CD4-positive, CD25-positive, alpha-beta regulatory T cell (primary cell): ENCODE results near the gene RHOU. TPM values are rescaled to one million over a fixed set of nuclear protein-coding genes. Genes with fewer than 3 reads are reported as not detected.
A peak's percentile ranks its signal among the peaks of the same experiment; 100 is the strongest.

Experiments used
- ATAC-seq, 2 donors: fragments of 150-1000 bp; cut with Tn5 transposase; one replicate each; pipeline ENCODE4 v1.10.0; 2021; ENCODE audit warnings: low read depth in 2 of 2, moderate number of reproducible peaks in 2 of 2, moderate library complexity in 1 of 2
- DNase-seq, 3 donors: peaks; one replicate each; pipeline versions ENCODE4 v3.0.0 to v3.0.0-alpha.2; 2012 to 2022; ENCODE audit warnings: mixed read lengths in 1 of 3
- H3K27ac ChIP-seq: one replicate; pipeline ENCODE4 v1.7.0; 2013; ENCODE audit warnings: mild to moderate bottlenecking, low read length; ENCODE audit not compliant: insufficient read depth, poor library complexity, severe bottlenecking
- H3K27me3 ChIP-seq: one replicate; pipeline ENCODE4 v1.7.0; 2013; ENCODE audit warnings: low read length; ENCODE audit not compliant: control insufficient read depth, insufficient read depth
- H3K36me3 ChIP-seq: one replicate; pipeline ENCODE4 v1.7.0; 2013; ENCODE audit warnings: mild to moderate bottlenecking, low read length, moderate library complexity; ENCODE audit not compliant: control insufficient read depth, insufficient read depth
- H3K4me1 ChIP-seq: 2 replicates; pipeline ENCODE4 v1.7.0; 2013; ENCODE audit warnings: mild to moderate bottlenecking, low read length; ENCODE audit not compliant: insufficient read depth, control insufficient read depth, poor library complexity, severe bottlenecking
- H3K4me3 ChIP-seq: one replicate; pipeline ENCODE4 v1.7.0; 2013; ENCODE audit warnings: low read depth, mild to moderate bottlenecking, low read length, moderate library complexity
- H3K9me3 ChIP-seq, 2 experiments: 1 replicate in 1 of 2; 2 replicates in 1 of 2; pipeline ENCODE4 v1.7.0; 2013; ENCODE audit warnings: low read length in 2 of 2, mild to moderate bottlenecking in 1 of 2, moderate library complexity in 1 of 2; ENCODE audit not compliant: control insufficient read depth in 2 of 2
- H3K27ac Mint-ChIP-seq, 3 donors: one replicate each; pipeline ENCODE4 v1.8.0; 2020 to 2022; ENCODE audit warnings: mild to moderate bottlenecking in 3 of 3, mixed read lengths in 3 of 3, moderate library complexity in 2 of 3
- H3K27me3 Mint-ChIP-seq: one replicate; pipeline ENCODE4 v1.8.0; 2022; ENCODE audit warnings: mild to moderate bottlenecking, mixed read lengths
- H3K36me3 Mint-ChIP-seq: one replicate; pipeline ENCODE4 v1.8.0; 2020; ENCODE audit warnings: mixed read lengths
- H3K4me1 Mint-ChIP-seq, 4 donors: one replicate each; pipeline ENCODE4 v1.8.0; 2020 to 2022; ENCODE audit warnings: mixed read lengths in 4 of 4, mild to moderate bottlenecking in 1 of 4
- H3K4me3 Mint-ChIP-seq, 4 donors: one replicate each; pipeline ENCODE4 v1.8.0; 2020 to 2022; ENCODE audit warnings: mild to moderate bottlenecking in 4 of 4, mixed read lengths in 4 of 4, moderate library complexity in 3 of 4
- H3K9me3 Mint-ChIP-seq, 7 donors: one replicate each; pipeline ENCODE4 v1.8.0; 2020 to 2022; ENCODE audit warnings: mixed read lengths in 7 of 7, mild to moderate bottlenecking in 3 of 7, moderate library complexity in 2 of 7
- polyA plus RNA-seq, 4 donors: library from polyadenylated mRNA; unstranded; fragments of 300-500 nt; fragmentation: Illumina TruSeq; gene quantifications; one replicate each; pipeline ENCODE4 v1.2.3, GENCODE V29; 2021
- total RNA-seq: library from RNA; stranded (reverse); gene quantifications from one replicate; pipeline ENCODE4 v1.2.3, GENCODE V29; 2022

Gene RHOU
- total and polyA plus RNA-seq, 5 donors from 2014 or later: 0.05 to 1.6 (median 0.15) TPM

GRCh38 chr1:228747301-228747935, 12.1 kb downstream of the RHOU start:
- H3K4me1 Mint-ChIP-seq: peaks cover 0 to 4% (median 0%) of the 10 kb centered on the region in 4 donors
- H3K4me3 Mint-ChIP-seq: no peak overlapping the region
- no peak overlapping the region for H3K27ac ChIP-seq
- H3K27ac Mint-ChIP-seq: no peak overlapping the region
- no peaks in the 10 kb centered on the region for H3K36me3 ChIP-seq
- peaks cover 18% of the 10 kb centered on the region for H3K27me3 Mint-ChIP-seq
- peaks cover 0 to 2% (median 0%) of the 10 kb centered on the region in 7 donors for H3K9me3 Mint-ChIP-seq
- H3K4me1 ChIP-seq: no peaks in the 10 kb centered on the region
- H3K36me3 Mint-ChIP-seq: no peaks in the 10 kb centered on the region
- ATAC-seq: no peak
- no peak for DNase-seq
- no peak overlapping the region for H3K4me3 ChIP-seq
- no peaks in the 10 kb centered on the region for H3K9me3 ChIP-seq
- H3K27me3 ChIP-seq: peaks cover 13% of the 10 kb centered on the region

DNA sequence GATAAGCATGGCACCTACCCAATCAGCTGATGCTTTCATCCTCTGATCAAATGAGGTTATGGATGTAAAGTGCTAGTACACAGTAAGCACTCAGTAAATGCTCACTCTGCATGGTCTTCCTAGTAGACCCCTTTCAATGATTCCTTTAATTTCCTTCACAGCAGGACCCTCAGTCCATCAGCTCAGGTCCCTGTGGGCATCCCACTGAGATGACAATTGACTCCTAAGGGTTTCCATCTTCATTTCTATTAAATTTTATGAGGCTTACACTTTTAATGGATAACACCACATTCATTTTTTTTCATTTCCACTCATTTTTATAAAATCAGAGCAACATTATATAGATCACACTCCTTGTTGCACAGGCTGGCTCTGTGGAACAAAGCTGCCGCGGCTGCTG, 12.8 kb downstream of the RHOU start:
- H3K4me1 ChIP-seq: no peaks in the 10 kb centered on the region
- no peak for DNase-seq
- no peak overlapping the region for H3K4me3 ChIP-seq
- peaks cover 0 to 2% (median 0%) of the 10 kb centered on the region in 7 donors for H3K9me3 Mint-ChIP-seq
- ATAC-seq: no peak
- H3K27ac ChIP-seq: no peak overlapping the region
- peaks cover 0 to 4% (median 0%) of the 10 kb centered on the region in 4 donors for H3K4me1 Mint-ChIP-seq
- no peaks in the 10 kb centered on the region for H3K36me3 ChIP-seq
- H3K27me3 ChIP-seq: peaks cover 11% of the 10 kb centered on the region
- H3K36me3 Mint-ChIP-seq: no peaks in the 10 kb centered on the region
- H3K27ac Mint-ChIP-seq: peak overlapping the region in 1 of 3 donors; percentile 15
- no peaks in the 10 kb centered on the region for H3K9me3 ChIP-seq
- H3K4me3 Mint-ChIP-seq: no peak overlapping the region
- peaks cover 17% of the 10 kb centered on the region for H3K27me3 Mint-ChIP-seq

GRCh38 chr1:228748431-228748830, 13.2 kb downstream of the RHOU start:
- Histone ChIP-seq H3K4me1 (no peaks in the 10 kb centered on the region), H3K4me3 (no peak overlapping the region), H3K9me3 (no peaks in the 10 kb centered on the region), H3K27me3 (peaks cover 13% of the 10 kb centered on the region), H3K36me3 (no peaks in the 10 kb centered on the region), H3K27ac (no peak overlapping the region)
- no peak overlapping the region for H3K4me3 Mint-ChIP-seq
- peaks cover 17% of the 10 kb centered on the region for H3K27me3 Mint-ChIP-seq
- peak in 1 of 3 donors; percentile 43 for DNase-seq
- H3K36me3 Mint-ChIP-seq: no peaks in the 10 kb centered on the region
- peaks cover 0 to 2% (median 0%) of the 10 kb centered on the region in 7 donors for H3K9me3 Mint-ChIP-seq
- H3K27ac Mint-ChIP-seq: no peak overlapping the region
- ATAC-seq: no peak
- H3K4me1 Mint-ChIP-seq: peaks cover 0 to 4% (median 0%) of the 10 kb centered on the region in 4 donors

GRCh38 chr1:228749765-228750164, 14.5 kb downstream of the RHOU start:
- Histone ChIP-seq H3K4me1 (no peaks in the 10 kb centered on the region), H3K4me3 (no peak overlapping the region), H3K27me3 (peaks cover 18% of the 10 kb centered on the region), H3K27ac (no peak overlapping the region), H3K9me3 (no peaks in the 10 kb centered on the region), H3K36me3 (no peaks in the 10 kb centered on the region)
- Mint-ChIP-seq H3K27ac (no peak overlapping the region), H3K9me3 (peaks cover 0 to 2% (median 0%) of the 10 kb centered on the region in 7 donors), H3K4me3 (no peak overlapping the region), H3K36me3 (no peaks in the 10 kb centered on the region), H3K4me1 (peaks cover 0 to 4% (median 0%) of the 10 kb centered on the region in 4 donors), H3K27me3 (peaks cover 22% of the 10 kb centered on the region)
- ATAC-seq (no peak), DNase-seq (no peak)

- Mint-ChIP-seq H3K36me3 (no peaks in the 10 kb centered on the region), H3K27me3 (peaks cover 19% of the 10 kb centered on the region), H3K4me1 (peaks cover 0 to 4% (median 1%) of the 10 kb centered on the region in 4 donors), H3K4me3 (no peak overlapping the region), H3K9me3 (peaks cover 0 to 2% (median 0%) of the 10 kb centered on the region in 7 donors), H3K27ac (no peak overlapping the region)
- Histone ChIP-seq H3K9me3 (no peaks in the 10 kb centered on the region), H3K4me1 (no peaks in the 10 kb centered on the region), H3K36me3 (no peaks in the 10 kb centered on the region), H3K27ac (no peak overlapping the region), H3K4me3 (no peak overlapping the region), H3K27me3 (peaks cover 21% of the 10 kb centered on the region)
- DNase-seq (no peak), ATAC-seq (no peak)
Observed at GRCh38 chr1:228750915-228751314, 15.6 kb downstream of the RHOU start.

- Mint-ChIP-seq H3K4me3 (no peak overlapping the region), H3K27ac (peak overlapping the region in 1 of 3 donors; percentile 70), H3K36me3 (no peaks in the 10 kb centered on the region), H3K4me1 (peaks cover 0 to 5% (median 2%) of the 10 kb centered on the region in 4 donors), H3K9me3 (peaks cover 0 to 3% (median 0%) of the 10 kb centered on the region in 7 donors), H3K27me3 (peaks cover 19% of the 10 kb centered on the region)
- H3K4me3 ChIP-seq: no peak overlapping the region
- no peaks in the 10 kb centered on the region for H3K9me3 ChIP-seq
- no peaks in the 10 kb centered on the region for H3K4me1 ChIP-seq
- peaks cover 23% of the 10 kb centered on the region for H3K27me3 ChIP-seq
- no peaks in the 10 kb centered on the region for H3K36me3 ChIP-seq
- ATAC-seq (no peak), DNase-seq (no peak)
- H3K27ac ChIP-seq: no peak overlapping the region
Observed at GRCh38 chr1:228751360-228752098, 16.2 kb downstream of the RHOU start.

DNA sequence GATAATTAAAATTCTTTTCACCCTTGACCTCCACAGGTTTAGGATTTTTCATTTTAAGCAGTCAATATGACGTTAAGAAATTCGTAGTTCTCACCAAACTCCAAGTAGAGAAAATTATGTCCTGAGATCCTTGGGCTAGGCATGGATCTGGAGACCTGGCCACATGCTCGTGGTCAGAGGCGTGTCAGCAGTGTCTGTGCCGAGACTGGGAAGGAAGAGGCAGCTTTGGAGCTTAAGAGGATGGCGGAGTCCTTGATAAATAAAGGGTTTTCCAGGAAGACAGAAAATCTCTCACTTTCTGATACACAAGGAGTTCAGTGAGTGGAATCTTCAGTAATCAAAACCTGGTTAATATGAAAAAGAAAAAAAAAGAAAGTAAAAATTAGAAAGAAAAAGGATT, 17.0 kb downstream of the RHOU start:
- no peak for ATAC-seq
- Mint-ChIP-seq H3K27ac (peak overlapping the region in 1 of 3 donors; percentile 3), H3K4me1 (peaks cover 0 to 5% (median 2%) of the 10 kb centered on the region in 4 donors), H3K27me3 (peaks cover 26% of the 10 kb centered on the region), H3K4me3 (no peak overlapping the region), H3K36me3 (no peaks in the 10 kb centered on the region), H3K9me3 (peaks cover 0 to 3% (median 0%) of the 10 kb centered on the region in 7 donors)
- no peak overlapping the region for H3K4me3 ChIP-seq
- no peaks in the 10 kb centered on the region for H3K9me3 ChIP-seq
- H3K36me3 ChIP-seq: no peaks in the 10 kb centered on the region
- DNase-seq: no peak
- no peak overlapping the region for H3K27ac ChIP-seq
- peaks cover 23% of the 10 kb centered on the region for H3K27me3 ChIP-seq
- no peaks in the 10 kb centered on the region for H3K4me1 ChIP-seq
